Rectal smooth muscle tissue (tissue), 1 donor: ENCODE data around the gene DGKD.
A peak's percentile ranks its signal among the peaks of the same experiment; 100 is the strongest.

Source experiments
- H3K27ac ChIP-seq: one replicate; pipeline ENCODE4 v1.7.0; 2013; ENCODE audit warnings: low read depth, low read length, inconsistent platforms
- H3K27me3 ChIP-seq: one replicate; pipeline ENCODE4 v1.7.0; 2013; ENCODE audit warnings: low read length; ENCODE audit not compliant: control insufficient read depth, insufficient read depth
- H3K36me3 ChIP-seq: one replicate; pipeline ENCODE4 v1.7.0; 2013; ENCODE audit warnings: low read length; ENCODE audit not compliant: control insufficient read depth, insufficient read depth
- H3K4me1 ChIP-seq: one replicate; pipeline ENCODE4 v1.7.0; 2013; ENCODE audit warnings: low read length; ENCODE audit not compliant: control insufficient read depth, insufficient read depth
- H3K4me3 ChIP-seq: one replicate; pipeline ENCODE4 v1.7.0; 2013; ENCODE audit warnings: low read length
- H3K9ac ChIP-seq: one replicate; pipeline ENCODE4 v1.7.0; 2013; ENCODE audit warnings: low read length

DGKD gene

DNA sequence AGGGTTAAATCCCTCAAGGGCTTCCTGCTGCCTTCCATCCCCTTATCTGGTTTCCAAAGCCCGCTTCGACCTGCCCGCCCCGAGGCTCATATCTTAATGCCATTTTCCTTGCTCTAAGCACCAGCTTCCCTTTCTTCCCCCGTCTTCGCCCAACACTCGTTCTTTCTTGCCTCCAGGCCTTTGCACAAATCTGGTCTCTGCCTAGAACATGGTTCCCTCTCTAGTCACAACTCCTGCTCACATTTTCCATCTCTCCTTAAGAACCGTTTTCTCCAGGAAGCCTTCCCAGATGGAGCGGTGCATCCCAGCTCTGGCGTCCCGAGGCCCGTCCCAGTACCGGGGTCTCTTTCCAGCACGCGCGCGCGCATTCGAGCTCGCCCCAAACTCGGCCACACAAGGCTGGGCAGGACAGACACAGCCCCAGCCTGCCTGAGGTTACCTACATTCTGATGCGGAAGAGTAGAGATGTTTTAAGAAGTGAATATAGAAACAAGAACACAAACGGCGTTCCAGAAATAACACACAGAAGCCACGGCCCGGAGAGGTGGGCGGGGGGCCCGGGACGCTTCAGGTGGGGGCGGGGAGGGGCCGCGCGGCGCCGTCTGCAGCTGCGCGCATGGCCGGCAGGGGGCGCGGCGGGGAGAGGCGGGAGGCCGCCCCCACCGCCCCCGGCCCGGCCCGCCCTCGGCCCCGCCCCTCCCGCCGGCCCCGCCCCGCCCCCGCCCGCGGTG, at the start of gene DGKD:
DGKD (plus strand) TSS at position 726 of the 731 bp plus-strand sequence. CDS start 25 bp downstream, outside the sequence.
- no peaks in the 10 kb centered on the region for H3K27me3 ChIP-seq
- H3K36me3 ChIP-seq: no peaks in the 10 kb centered on the region
- peaks cover 5% of the 10 kb centered on the region for H3K4me1 ChIP-seq
- no peak within 1 kb of the TSS for H3K27ac ChIP-seq
- H3K4me3 ChIP-seq: peak within 1 kb of the TSS; percentile 82
- H3K9ac ChIP-seq: peak within 1 kb of the TSS; percentile 10

GRCh38 chr2:233307565-233307964, 46.7 kb upstream of the DGKD start, which contains the start of gene SAG:
Gene SAG, plus strand, starts transcription at chr2:233307816. Its CDS starts 1,374 bp downstream, at chr2:233309190.
- no peak within 1 kb of the TSS for H3K9ac ChIP-seq
- no peaks in the 10 kb centered on the region for H3K4me1 ChIP-seq
- no peak within 1 kb of the TSS for H3K27ac ChIP-seq
- H3K36me3 ChIP-seq: no peaks in the 10 kb centered on the region
- H3K27me3 ChIP-seq: no peaks in the 10 kb centered on the region
- no peak within 1 kb of the TSS for H3K4me3 ChIP-seq

DNA sequence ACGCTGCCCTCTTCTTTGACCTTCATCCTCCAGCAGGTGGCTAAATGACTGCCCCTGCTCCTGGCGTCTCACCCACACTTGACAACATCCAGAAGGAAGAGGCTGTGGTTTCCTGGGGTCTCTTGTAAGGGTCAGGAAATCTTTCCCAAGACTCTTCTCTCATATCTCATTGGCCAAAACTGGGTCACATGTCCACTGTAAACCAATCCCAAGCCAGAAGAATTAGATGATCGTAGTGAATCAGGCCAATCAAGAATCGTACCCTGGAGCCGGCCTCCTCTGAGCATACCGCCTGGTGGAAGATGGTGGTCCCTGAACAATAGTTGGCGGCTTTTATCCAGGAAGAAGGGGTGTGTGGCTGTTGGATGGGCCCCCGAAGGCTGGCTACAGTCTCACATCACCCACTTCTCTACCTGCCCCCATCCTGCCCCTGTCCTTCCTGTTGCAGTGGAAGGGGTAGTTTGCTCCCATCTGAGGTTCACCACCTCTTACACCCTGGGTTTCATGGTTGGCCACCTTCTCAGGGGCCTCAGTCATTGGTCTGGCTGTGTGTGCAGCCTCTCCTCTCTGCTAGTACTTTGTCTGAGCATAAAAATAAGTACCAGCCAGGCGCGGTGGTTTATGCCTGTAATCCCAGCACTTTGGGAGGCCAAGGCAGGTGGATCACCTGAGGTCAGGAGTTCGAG, 42.9 kb upstream of the DGKD start:
- Histone ChIP-seq H3K9ac (no peak overlapping the region), H3K27ac (no peak overlapping the region), H3K4me3 (no peak overlapping the region), H3K27me3 (no peaks in the 10 kb centered on the region), H3K36me3 (no peaks in the 10 kb centered on the region), H3K4me1 (no peaks in the 10 kb centered on the region)

GRCh38 chr2:233312874-233313273, 41.4 kb upstream of the DGKD start:
- Histone ChIP-seq H3K4me1 (no peaks in the 10 kb centered on the region), H3K27me3 (no peaks in the 10 kb centered on the region), H3K9ac (no peak overlapping the region), H3K27ac (no peak overlapping the region), H3K4me3 (no peak overlapping the region), H3K36me3 (no peaks in the 10 kb centered on the region)

DNA sequence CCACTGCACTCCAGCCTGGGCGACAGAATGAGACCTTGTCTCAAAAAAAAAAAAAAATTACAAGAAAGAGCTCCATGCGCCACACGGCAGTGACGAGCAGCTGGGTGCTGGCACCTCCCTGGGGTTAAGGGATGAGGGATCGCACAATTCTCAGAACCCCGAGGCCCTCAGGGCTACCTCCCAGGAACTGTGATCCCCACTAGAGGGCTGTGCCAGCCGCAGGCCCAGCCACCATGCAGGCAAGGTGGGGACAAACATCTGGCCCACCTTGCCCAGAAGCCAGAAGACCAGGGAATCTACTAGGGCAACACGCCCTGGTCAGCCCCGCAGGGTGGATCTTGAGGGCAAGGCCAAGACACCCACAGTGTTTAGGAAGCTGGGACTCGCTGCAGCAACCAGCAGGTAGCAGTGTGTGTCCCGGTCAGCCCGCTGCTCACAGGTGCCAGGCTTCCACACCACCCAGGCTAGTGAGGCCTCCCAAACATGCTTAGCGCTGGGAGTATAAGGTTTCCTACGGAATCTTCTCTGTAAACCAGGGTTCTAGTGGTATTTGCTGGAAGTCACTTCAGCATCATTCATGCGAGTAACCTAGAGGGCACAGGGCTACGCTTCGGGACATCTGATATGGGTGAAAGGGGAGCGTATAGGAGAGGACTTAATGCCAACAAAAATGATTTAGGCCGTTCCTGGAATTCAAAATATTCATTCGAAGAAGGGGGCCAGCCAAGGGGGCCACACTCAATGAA, 39.9 kb upstream of the DGKD start:
- Histone ChIP-seq H3K9ac (no peak overlapping the region), H3K4me3 (no peak overlapping the region), H3K27me3 (no peaks in the 10 kb centered on the region), H3K36me3 (no peaks in the 10 kb centered on the region), H3K27ac (no peak overlapping the region), H3K4me1 (no peaks in the 10 kb centered on the region)

- H3K4me3 ChIP-seq: no peak overlapping the region
- H3K27ac ChIP-seq: no peak overlapping the region
- H3K9ac ChIP-seq: no peak overlapping the region
- H3K4me1 ChIP-seq: no peaks in the 10 kb centered on the region
- no peaks in the 10 kb centered on the region for H3K27me3 ChIP-seq
- no peaks in the 10 kb centered on the region for H3K36me3 ChIP-seq
Measured at GRCh38 chr2:233317196-233317943, 36.9 kb upstream of the DGKD start.

DNA sequence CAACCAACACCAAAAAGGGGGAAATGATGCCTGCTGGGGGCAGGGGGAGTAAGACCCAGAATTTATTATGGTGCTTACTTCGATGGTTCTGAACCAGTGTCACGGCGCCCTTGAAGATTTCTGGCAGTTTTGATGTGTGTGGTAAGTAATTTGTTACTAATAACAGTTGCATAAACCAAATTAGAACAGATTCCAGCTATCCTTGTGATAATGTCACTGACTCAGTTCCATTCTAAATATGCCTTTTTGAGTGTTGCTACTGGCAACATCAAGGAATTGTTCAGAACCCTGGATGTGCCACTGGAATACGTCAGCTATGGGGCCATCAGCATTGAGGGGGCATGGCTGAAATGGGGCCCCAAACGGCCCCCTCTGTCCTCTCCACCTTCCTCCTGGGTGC, 35.0 kb upstream of the DGKD start:
- Histone ChIP-seq H3K4me3 (no peak overlapping the region), H3K9ac (no peak overlapping the region)

DNA sequence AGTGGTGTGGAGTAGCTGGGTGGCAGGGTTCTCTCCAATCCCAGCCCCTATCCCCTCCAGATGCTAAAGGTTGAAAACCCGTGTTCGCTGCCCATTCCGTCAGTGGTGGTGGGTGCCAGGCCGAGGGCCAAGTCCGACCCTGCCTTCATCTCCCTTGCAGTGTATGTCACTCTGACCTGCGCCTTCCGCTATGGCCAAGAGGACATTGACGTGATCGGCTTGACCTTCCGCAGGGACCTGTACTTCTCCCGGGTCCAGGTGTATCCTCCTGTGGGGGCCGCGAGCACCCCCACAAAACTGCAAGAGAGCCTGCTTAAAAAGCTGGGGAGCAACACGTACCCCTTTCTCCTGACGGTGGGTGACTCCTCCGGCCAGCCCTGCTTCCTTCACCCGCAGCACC, 33.8 kb upstream of the DGKD start:
- Histone ChIP-seq H3K36me3 (no peaks in the 10 kb centered on the region), H3K27me3 (no peaks in the 10 kb centered on the region), H3K9ac (no peak overlapping the region), H3K27ac (no peak overlapping the region), H3K4me3 (no peak overlapping the region), H3K4me1 (no peaks in the 10 kb centered on the region)

More for the DNA sequence above, 35.0 kb upstream of the DGKD start:
- Histone ChIP-seq H3K4me1 (no peaks in the 10 kb centered on the region), H3K36me3 (no peaks in the 10 kb centered on the region), H3K27ac (no peak overlapping the region), H3K27me3 (no peaks in the 10 kb centered on the region)

GRCh38 chr2:233321166-233321565, 33.1 kb upstream of the DGKD start:
- Histone ChIP-seq H3K36me3 (no peaks in the 10 kb centered on the region), H3K4me1 (no peaks in the 10 kb centered on the region), H3K9ac (no peak overlapping the region), H3K27me3 (no peaks in the 10 kb centered on the region), H3K4me3 (no peak overlapping the region), H3K27ac (no peak overlapping the region)

DNA sequence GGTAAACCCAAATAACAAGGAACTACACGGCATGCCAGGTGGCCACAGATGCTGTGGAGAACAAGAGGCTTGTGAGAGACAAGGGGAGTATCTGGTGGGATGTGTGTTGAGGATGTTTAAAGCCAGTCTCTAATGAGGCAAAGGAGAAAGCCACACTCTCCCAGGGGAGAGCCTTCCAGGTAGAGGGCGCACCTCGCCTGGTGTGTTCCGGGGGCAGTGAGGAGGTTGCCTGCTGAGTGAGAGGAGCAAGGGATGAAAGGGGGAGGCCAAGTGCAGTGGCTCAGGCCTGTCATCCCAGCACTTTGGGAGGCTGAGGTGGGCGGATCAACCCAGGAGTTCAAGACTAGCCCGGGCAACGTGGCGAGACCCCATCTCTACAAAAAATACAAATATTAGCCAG, 30.4 kb upstream of the DGKD start:
- Histone ChIP-seq H3K4me1 (no peaks in the 10 kb centered on the region), H3K27ac (no peak overlapping the region), H3K36me3 (no peaks in the 10 kb centered on the region), H3K4me3 (no peak overlapping the region), H3K9ac (no peak overlapping the region), H3K27me3 (no peaks in the 10 kb centered on the region)

DNA sequence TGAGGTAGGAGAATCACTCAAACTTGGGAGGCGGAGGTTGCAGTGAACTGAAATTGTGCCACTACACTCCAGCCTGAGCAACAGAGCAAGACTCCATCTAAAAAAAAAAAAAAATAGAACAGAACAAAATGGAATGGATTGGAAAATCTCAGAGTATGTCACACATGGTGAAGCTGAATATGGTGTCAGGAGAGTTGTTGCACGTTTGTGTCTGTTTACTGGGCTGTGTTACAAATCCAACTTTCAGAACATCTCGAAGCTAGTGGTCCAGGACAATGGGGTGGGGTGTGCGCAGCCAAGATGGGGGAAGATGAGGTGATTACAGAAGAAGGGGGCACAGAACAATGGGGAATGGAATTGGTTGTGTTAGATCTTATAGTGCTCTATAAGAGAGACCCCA, 29.0 kb upstream of the DGKD start:
- no peaks in the 10 kb centered on the region for H3K36me3 ChIP-seq
- no peak overlapping the region for H3K27ac ChIP-seq
- no peak overlapping the region for H3K4me3 ChIP-seq
- H3K9ac ChIP-seq: no peak overlapping the region
- no peaks in the 10 kb centered on the region for H3K4me1 ChIP-seq
- H3K27me3 ChIP-seq: no peaks in the 10 kb centered on the region

GRCh38 chr2:233325814-233326213, 28.5 kb upstream of the DGKD start:
- H3K4me1 ChIP-seq: no peaks in the 10 kb centered on the region
- no peaks in the 10 kb centered on the region for H3K27me3 ChIP-seq
- H3K9ac ChIP-seq: no peak overlapping the region
- H3K36me3 ChIP-seq: no peaks in the 10 kb centered on the region
- no peak overlapping the region for H3K27ac ChIP-seq
- H3K4me3 ChIP-seq: no peak overlapping the region
